NCI-H748 treated with DMSO at 0.1 percent for 48 hours (cell line): ENCODE results near the gene PTDSS2.
A peak's percentile ranks its signal among the peaks of the same experiment; 100 is the strongest.

Experiments used
- DNase-seq: peaks from one replicate; lab custom pipeline; 2025; lab: John Stamatoyannopoulos, UW

Gene PTDSS2

DNA sequence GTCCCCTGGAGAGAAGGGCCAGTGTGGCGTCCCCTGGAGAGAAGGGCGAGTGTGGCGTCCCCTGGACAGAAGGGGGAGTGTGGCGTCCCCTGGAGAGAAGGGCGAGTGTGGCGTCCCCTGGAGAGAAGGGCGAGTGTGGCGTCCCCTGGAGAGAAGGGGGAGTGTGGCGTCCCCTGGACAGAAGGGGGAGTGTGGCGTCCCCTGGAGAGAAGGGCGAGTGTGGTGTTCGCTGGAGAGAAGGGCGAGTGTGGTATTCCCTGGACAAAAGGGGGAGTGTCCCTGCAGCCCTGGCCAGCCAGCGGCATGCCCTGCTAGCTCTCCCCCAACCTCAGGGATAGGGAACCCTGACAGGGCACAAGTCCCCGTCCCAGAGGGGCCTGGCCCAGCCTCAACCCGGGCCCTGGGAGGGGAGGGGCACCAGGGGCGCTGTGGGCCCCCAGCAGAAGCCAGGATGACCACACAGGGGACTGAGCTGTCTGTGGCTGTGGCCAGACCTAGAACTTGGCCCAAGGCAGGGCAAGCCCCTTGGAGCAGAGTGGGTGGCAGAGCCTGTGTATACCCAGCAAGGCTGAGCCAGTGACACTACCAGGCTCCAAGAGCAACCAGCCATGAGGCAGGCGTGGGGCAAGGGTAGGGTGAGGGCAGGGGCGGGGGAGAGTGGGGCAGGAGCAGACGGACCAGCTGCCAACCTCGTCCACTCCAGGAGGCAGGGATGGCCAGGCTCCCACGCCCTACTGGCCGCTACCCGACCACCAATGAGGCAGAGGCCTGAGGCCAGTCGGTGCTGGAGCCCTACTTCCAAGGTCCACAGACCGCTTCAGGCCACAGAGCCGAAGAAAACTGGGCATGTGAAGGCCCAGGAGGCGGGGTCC lies 81.1 kb downstream of the PTDSS2 start:
- DNase-seq: no peak

DNA sequence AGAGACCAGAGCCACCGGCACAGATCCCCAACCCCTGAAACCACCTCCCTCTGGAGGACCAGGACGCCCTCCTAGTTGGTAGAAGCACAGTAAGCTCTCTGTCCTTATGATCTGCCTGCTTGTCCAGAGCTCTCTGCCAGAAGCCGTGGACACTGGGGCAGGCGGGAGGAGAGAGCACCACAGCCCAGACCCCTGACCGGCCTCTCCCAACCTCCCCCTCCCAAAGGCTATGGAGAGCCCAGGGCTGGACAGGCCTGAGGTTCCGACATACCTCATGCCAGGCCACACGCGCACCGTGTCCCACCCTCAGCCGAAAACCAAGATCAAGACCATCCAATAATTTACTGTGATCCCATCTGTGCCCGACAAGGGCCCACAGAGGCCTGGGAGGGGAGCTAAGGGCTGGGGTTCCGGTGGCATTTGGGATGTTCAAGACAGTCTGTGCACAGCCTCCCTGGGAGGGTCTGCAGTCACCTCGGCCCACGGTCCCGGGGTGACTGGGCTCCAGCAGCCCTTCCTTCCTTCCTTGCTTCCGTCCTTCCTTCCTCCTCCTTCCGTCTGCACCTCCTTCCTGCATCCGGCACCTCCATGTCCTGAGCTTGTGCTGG lies 81.9 kb downstream of the PTDSS2 start:
- DNase-seq: no peak

- no peak for DNase-seq
Measured at GRCh38 chr11:532527-532985, 82.5 kb downstream of the PTDSS2 start.

- DNase-seq: no peak
Measured at GRCh38 chr11:532986-533585, 83.0 kb downstream of the PTDSS2 start.

- no peak for DNase-seq
Measured at GRCh38 chr11:533586-534395, 83.7 kb downstream of the PTDSS2 start.

DNA sequence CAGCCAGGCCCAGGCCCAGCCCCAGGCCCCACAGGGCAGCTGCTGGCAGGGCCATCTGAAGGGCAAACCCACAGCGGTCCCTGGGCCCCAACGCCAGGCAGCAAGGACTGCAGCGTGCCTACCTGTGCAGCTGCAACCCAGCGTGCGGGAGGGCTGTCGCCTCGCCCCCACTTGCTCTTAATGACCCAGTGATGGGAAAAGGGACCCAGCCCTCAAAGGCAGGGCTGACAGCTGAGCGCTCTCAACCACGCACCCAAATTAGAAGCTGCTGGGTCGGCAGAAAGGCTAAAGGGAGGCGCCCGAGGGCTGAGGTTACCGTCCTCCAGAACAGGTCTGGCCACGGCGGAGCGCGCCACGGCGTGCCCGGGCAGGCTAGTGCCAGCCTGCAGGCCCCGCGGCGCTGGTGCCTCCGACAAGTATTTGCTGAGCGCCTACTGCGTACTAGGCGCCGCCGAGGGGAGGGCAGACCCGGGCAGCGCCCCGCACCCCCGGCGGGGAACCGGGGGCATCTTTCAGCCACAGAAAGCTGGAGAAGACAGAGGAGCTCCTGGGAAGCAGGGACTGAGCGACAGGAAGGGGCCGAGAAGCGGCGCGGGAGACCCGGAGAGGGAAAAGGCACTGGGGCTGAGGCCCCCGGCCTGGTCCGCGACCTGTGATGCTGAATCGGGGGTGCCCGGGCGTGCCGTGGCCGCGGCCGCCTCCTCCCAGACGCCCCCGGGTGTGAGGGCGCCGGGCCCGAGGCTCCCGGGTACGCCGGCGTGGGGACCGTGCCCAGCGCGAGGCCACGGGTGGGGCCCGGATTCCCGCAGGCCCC lies 84.5 kb downstream of the PTDSS2 start:
- DNase-seq: no peak

DNA sequence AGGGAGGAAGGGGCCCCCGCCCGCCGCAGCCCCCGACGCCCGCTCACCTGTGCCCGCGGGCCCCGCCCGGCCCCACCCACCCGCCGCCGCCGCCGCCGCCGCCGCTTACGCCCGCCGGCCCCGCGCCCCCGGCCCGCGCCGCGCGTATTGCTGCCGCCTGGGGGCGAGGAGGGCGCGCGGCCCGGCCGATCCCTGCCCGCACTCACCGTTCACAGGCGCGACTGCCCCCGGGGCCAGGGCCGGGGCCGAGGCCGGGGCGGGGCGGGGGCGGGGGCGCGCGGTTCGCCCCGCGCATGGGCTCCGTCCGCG lies 85.1 kb downstream of the PTDSS2 start:
- no peak for DNase-seq

- DNase-seq: peak; percentile 86
Measured at GRCh38 chr11:535519-536454, 85.7 kb downstream of the PTDSS2 start, which contains the start of gene HRAS. Gene HRAS, minus strand, starts transcription at chr11:535576.

GRCh38 chr11:536841-537621 lies 87.0 kb downstream of the PTDSS2 start, which contains the start of gene LRRC56:
Gene LRRC56, plus strand, starts transcription at chr11:537527. Its CDS starts 3,158 bp downstream, at chr11:540685.
- peak; percentile 67 for DNase-seq

DNA sequence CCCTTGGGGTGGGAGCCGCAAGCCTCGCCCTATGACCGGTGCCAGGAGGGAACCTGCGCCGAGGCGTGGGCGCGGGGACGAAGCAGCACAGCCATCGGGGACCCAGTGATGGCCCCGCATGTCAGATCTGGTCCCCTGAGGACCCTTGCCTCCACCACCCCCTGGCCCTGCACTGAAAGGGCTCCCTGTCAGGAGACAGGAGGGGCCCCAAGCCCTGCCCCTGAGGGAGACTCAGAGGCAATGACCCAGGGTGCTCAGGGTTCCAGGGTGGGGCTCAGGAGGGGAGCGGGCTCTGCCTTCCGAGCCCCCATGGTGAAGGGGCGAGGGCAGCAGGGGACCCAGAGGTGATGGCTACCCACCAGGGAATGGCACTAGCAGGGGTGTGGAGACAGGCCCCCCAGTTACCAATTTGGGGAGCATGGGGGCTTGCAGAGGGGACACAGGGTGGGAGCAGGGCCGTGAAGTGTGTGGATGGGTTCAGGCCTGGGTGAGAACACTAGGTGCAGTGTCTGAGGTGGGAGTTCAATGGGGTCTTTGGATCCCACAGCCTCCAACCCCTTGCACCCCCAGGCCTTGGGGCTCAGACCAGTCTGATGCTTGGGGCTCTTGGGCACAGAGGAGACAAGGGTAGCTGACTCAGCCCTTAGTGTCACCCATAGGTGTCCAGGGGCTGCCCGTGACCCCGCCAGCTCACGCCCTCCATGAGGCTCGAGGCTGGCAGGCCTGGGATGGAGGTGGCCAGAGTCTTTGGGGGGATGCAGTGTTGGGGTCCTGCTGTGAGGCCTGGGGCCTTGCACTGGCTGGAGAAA lies 87.7 kb downstream of the PTDSS2 start:
- DNase-seq: no peak

GRCh38 chr11:538431-539051 lies 88.5 kb downstream of the PTDSS2 start:
- no peak for DNase-seq

GRCh38 chr11:539971-540481 lies 89.9 kb downstream of the PTDSS2 start:
- no peak for DNase-seq
